Fibroblast of skin of left biceps (primary cell): Measurements from ENCODE around the gene CHD9NB.
"Not testable (repeated sequence)": the region's sequence is repeated elsewhere in the genome, so short reads cannot be mapped to it uniquely, and the experiment has no call there.

ENCODE experiments used
- DNase-seq, 2 experiments: peaks; one replicate each; pipeline ENCODE4 v3.0.0-alpha.2; 2013; ENCODE audit warnings: low read depth in 2 of 2

Gene CHD9NB

GRCh38 chr16:53057658-53058057 is 5.0 kb upstream of the CHD9NB start:
- no peak for DNase-seq

GRCh38 chr16:53056392-53056881 is 3.7 kb upstream of the CHD9NB start:
- no peak for DNase-seq

GRCh38 chr16:53055541-53056391 is 3.1 kb upstream of the CHD9NB start:
- DNase-seq, result no peak

- DNase-seq, result peak; percentile 57
These were observed 2.2 kb upstream of the CHD9NB start, which contains the start of gene CHD9 for GRCh38 chr16:53054670-53055485. Gene CHD9, plus strand, starts transcription at chr16:53054991. Its CDS starts 101,099 bp downstream, at chr16:53156090.

- DNase-seq, result no peak
These were observed 1.4 kb upstream of the CHD9NB start for GRCh38 chr16:53053967-53054669.

GRCh38 chr16:53051255-53051654 is 1.4 kb downstream of the CHD9NB start:
- DNase-seq, result not testable (repeated sequence)

GRCh38 chr16:53048139-53048915 is 4.4 kb downstream of the CHD9NB start:
- no peak for DNase-seq

GRCh38 chr16:53047515-53047914 is 5.2 kb downstream of the CHD9NB start:
- DNase-seq, result not testable (repeated sequence)

GRCh38 chr16:53045341-53046220 is 7.1 kb downstream of the CHD9NB start:
- DNase-seq, result no peak

GRCh38 chr16:53043986-53044601 is 8.6 kb downstream of the CHD9NB start:
- no peak for DNase-seq

GRCh38 chr16:53043428-53043831 is 9.3 kb downstream of the CHD9NB start:
- DNase-seq, result no peak

- DNase-seq, result no peak
These were observed 10.4 kb downstream of the CHD9NB start for GRCh38 chr16:53042235-53042701.

GRCh38 chr16:53041320-53042051 is 11.2 kb downstream of the CHD9NB start:
- peak in 1 of 2 experiments; percentile 16 for DNase-seq

- no peak for DNase-seq
These were observed 11.9 kb downstream of the CHD9NB start for GRCh38 chr16:53040788-53041187.

GRCh38 chr16:53036711-53037110 is 16.0 kb downstream of the CHD9NB start:
- DNase-seq, result not testable (repeated sequence)

- DNase-seq, result no peak
These were observed 16.6 kb downstream of the CHD9NB start for GRCh38 chr16:53036066-53036465.

GRCh38 chr16:53035176-53035942 is 17.3 kb downstream of the CHD9NB start:
- no peak for DNase-seq

- DNase-seq, result no peak
These were observed 18.4 kb downstream of the CHD9NB start for GRCh38 chr16:53034306-53034705.
